Amniotic epithelial cell (primary cell): ENCODE results near the gene PTPN21.
A peak's percentile ranks its signal among the peaks of the same experiment; 100 is the strongest.

Experiments
- DNase-seq: peaks from one replicate; pipeline ENCODE4 v3.0.0-alpha.2; 2010; ENCODE audit warnings: low read depth

Gene PTPN21

GRCh38 chr14:88468406-88468805 lies 86.4 kb downstream of the PTPN21 start:
- DNase-seq, result peak; percentile 86

DNA sequence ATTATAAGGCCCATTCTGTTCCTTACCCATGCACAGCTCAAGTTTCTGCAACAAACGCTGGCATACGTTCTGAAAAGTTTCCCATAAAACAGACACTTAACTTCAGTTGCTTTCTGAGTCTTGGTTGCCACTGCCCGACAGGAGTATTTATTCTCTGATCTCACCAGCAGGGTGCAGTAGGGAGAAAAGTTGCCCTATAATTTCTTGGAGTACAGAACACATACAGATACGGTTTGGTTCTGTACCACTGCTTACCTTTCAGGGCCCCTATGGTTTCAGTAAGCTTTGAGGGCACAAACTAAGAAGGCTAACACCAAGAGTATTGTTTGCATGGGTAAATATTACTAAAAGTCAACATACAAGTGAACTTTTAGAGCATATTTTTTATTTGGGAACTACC lies 91.5 kb downstream of the PTPN21 start:
- DNase-seq, result peak; percentile 37

DNA sequence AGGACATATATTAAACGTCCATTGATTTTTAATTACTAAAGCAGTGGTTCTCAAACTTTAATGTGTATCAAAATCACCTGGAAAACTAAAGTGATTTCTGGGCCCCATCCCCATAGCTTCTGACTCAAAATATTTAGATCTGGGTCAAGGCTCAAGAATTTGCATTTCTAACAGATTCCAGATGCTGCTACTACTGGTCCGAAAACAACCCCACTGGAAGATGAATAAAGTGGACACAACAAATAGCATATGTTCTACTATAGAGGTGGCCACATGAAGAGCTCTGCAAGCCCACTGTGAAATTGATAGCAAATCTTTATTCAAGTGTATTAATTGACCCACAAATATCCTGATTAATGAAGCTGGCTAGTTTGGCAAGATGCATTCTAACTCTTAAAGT lies 99.9 kb downstream of the PTPN21 start:
- DNase-seq, result no peak

DNA sequence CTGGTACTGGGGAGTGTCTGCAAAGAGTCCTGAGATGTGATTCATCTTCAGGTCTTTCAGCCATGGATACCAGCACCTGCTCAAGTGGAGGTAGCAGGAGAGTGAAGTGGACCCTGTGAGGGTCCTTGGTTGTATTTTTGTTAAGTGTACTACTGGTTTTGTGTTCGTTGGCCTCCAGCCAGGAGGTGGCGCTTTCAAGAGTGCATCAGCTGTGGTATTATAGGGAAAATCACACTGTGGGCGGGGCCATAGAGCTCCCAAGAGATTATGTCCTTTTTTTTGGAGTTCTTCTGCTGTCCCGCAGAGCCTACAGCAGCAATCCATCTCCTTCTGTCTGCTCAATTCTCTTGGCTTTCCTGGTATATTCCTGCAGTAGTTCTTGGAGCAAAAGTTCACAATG lies 102.6 kb downstream of the PTPN21 start:
- no peak for DNase-seq

DNA sequence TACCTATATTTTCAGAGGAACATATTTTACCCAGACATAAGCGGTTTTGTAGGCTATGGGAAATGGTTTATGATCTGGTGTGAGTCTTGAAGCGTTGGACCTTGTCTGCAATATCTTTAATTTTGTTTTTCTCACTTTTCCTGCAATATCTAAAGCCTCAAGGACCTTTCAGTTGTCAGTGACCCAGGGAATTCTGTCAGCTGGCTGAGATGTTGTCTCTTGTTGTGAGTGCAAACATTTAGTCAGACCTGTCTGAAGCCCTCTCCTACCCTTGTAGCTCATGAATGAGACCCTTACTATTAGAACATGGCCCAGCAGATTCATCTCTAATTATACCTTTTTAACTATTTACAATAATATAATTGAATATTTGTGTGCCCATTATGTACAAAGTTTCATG lies 115.7 kb downstream of the PTPN21 start:
- DNase-seq, result no peak

DNA sequence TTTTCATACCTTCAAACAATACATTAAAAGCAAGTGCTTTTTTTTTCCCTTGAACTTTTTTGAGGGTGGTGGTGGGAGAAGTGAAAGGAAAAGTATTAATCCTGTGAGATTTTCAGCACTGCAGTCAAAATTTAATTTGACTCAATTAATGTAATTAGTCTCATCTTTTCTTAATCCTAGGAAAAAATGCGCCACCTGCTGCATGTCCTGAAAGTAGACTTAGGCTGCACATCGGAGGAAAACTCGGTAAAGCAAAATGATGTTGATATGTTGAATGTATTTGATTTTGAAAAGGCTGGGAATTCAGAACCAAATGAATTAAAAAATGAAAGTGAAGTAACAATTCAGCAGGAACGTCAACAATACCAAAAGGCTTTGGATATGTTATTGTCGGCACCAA lies 117.1 kb downstream of the PTPN21 start:
- no peak for DNase-seq

DNA sequence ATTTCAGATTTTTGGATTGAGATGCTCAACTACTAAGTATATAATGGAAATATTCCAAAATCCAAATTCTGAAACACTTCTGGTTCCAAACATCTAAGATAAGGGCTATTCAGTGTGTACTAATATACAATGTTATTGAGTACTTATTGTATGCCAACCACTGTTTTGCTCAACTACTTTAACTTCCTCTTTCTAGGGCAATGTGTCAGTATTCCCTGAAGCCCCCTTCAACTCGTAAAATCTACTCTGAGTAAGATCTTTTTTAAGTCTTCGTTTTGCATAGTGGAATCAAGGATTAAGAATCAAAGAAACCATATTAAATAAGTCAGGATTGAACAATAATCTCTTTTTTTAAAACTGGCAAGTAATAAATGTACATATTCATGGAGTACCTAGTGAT lies 123.8 kb downstream of the PTPN21 start:
- DNase-seq, result no peak

DNA sequence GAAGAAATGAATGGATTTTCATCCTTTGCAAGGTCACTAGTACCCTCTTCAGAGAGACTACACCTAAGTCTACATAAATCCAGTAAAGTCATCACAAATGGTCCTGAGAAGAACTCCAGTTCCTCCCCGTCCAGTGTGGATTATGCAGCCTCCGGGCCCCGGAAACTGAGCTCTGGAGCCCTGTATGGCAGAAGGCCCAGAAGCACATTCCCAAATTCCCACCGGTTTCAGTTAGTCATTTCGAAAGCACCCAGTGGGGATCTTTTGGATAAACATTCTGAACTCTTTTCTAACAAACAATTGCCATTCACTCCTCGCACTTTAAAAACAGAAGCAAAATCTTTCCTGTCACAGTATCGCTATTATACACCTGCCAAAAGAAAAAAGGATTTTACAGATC lies 128.5 kb downstream of the PTPN21 start:
- no peak for DNase-seq

DNA sequence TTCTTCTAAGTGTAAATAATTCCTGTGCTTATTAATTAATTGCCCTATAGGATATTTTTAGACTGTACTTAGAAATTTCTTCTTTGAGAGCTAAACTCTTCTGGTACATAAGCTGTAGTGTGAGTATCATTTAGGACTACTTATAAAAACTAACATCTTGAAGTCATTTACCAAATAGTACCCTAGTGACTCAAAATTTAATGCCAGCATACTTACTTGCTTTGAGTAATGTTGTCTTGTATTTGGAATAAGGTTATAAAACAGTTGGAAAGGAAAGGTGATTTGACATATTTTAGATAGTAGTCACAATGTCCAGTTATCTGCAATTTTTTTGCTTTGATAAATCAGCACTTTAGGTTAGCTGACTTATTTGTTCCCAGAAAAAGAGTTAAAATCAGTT lies 130.2 kb downstream of the PTPN21 start:
- DNase-seq, result no peak

- peak; percentile 83 for DNase-seq
These were observed 131.7 kb downstream of the PTPN21 start for GRCh38 chr14:88422919-88423650.

GRCh38 chr14:88422047-88422446 lies 132.8 kb downstream of the PTPN21 start:
- no peak for DNase-seq

DNA sequence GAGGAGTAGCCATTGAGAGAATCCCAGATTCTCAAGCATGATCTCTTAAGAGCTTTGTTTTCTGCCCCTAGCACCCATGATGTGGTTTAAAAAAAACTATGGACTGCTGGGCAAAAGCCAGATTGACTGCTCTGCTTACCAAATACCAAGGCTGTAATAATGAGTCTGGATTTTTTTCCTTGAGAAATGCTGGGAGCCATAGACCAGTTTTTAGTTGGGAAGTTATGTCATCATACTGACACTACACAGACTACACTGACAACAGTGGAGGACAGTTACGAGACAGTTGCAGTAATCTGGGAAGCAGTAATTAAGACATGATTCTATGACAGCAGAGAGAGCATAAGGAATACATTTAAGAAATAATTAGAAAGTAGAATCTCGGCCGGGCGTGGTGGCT lies 133.5 kb downstream of the PTPN21 start:
- DNase-seq, result peak; percentile 74

DNA sequence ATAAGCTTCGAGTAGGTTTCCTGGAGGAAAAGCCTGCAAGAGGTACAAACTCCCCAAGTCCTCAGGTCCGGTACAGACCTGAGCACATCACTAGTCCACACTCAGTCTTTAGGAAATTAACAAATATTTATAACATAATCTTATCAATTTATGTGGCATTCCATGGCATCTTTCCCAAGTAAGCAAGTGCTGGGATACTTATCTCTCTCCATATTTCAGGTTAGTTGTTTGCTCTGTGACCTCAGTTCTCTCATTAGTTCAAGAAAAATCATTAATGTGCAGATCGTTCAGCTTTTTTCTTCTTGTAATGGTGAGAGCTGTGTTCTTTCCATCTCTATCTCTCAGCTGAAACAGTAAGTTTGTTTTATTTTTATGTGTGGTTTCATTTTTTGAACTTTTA lies 134.6 kb downstream of the PTPN21 start:
- DNase-seq, result no peak

- no peak for DNase-seq
These were observed 137.2 kb downstream of the PTPN21 start for GRCh38 chr14:88417594-88417993.
